ENCODE results near the gene RAB31.

The RAB31 gene

GRCh38 chr18:9737006-9737405 is 28.9 kb downstream of the RAB31 start:
- no peak for DNase-seq (ENCODE audit: low read depth in 1 of 2, low spot score in 1 of 2)

- DNase-seq (ENCODE audit: low read depth in 1 of 2, low spot score in 1 of 2), result no peak
These were observed 29.5 kb downstream of the RAB31 start for GRCh38 chr18:9737472-9738121.

DNA sequence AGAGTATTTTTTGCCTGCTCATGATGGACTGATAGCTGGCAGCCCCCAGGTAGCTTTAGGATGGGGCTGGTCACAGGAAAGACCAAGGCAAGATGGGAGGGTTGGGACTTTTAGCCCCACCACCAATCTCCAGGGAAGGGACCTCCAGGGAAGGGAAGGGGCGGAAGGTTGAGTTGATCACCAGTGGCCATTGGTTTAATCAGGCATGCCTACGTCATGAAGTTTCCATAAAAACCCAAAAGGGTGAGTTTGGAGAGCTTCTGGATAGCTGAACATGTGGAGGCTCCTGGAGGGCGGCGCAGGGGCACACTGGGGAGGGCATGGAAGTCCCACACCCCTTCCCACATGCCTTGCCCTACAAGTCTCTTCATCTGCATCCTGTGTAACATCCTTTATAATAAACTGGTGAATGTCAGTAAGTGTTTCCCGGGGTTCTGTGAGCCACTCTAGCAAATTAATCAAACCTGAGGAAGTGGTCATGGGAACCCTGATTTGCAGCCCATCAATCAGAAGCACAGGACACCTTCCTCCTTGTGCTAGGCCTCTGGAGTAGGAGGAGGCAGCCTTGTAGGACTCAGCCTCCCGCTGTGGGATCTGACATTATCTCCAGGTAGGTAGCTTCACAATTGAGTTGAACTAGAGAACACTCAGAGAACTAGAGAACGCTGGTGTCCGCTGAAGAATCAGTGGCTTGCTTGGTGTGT is 30.3 kb downstream of the RAB31 start:
- no peak for DNase-seq (ENCODE audit: low read depth in 1 of 2, low spot score in 1 of 2)

- no peak for DNase-seq (ENCODE audit: low read depth in 1 of 2, low spot score in 1 of 2)
These were observed 31.4 kb downstream of the RAB31 start for GRCh38 chr18:9739516-9739915.

DNA sequence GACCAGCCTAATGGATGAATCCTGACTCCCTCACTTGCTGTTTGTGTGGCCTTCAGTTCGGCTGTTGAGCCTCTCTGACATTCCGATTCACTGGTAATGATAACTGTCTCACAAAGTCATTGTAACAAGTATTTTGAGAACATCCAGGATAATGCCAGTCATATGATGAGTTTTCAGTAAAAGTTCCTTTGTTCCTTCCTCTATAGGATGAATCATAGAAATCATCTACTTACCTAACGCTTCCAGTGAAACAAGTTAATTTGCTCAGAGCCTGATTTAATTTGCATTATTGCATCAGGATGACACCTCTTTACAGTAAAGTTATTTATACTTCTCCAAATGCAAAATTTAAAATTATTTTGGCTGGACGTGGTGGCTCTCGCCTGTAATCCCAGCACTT is 32.0 kb downstream of the RAB31 start:
- DNase-seq (ENCODE audit: low read depth in 1 of 2, low spot score in 1 of 2), result no peak

GRCh38 chr18:9741406-9741792 is 33.3 kb downstream of the RAB31 start:
- no peak for DNase-seq (ENCODE audit: low read depth in 1 of 2, low spot score in 1 of 2)

DNA sequence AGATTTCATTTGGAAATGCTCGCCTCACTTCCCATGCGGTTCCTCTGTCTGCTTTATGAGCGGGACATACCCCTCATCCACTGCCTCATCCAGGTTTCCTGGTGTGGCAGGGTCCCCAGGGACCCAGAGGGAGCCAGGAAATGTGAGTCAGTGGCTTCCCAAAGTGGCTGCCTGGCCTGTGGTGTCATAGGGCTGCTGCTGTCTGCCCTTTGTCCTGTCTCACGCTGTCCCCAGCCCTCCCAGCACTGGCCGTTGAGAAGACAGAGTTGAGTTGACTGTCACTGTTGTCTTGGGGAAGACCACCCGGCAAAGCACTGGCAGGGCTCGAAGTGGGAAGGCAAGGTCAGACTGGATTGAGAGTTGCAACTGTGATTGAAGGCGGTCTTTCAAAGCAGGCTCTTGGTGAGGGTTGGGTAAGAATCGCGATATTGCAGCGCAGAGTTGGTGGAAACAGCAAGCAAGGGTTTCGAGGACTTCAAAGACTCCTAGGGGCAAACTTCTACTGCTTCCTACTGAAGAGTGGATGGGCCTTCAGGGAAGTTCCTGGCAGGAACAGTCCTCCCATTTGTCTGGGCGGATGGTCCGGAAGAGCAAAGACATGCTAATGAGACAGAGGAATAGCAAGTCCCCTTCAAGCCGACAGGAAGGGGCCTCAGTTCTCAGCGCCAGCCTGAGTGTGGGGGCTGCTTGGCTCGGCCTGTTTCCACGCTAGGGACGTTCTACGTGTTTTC is 33.9 kb downstream of the RAB31 start:
- DNase-seq (ENCODE audit: low read depth in 1 of 2, low spot score in 1 of 2), result no peak

- DNase-seq (ENCODE audit: low read depth in 1 of 2, low spot score in 1 of 2), result no peak
These were observed 34.5 kb downstream of the RAB31 start for GRCh38 chr18:9742524-9743131.

DNA sequence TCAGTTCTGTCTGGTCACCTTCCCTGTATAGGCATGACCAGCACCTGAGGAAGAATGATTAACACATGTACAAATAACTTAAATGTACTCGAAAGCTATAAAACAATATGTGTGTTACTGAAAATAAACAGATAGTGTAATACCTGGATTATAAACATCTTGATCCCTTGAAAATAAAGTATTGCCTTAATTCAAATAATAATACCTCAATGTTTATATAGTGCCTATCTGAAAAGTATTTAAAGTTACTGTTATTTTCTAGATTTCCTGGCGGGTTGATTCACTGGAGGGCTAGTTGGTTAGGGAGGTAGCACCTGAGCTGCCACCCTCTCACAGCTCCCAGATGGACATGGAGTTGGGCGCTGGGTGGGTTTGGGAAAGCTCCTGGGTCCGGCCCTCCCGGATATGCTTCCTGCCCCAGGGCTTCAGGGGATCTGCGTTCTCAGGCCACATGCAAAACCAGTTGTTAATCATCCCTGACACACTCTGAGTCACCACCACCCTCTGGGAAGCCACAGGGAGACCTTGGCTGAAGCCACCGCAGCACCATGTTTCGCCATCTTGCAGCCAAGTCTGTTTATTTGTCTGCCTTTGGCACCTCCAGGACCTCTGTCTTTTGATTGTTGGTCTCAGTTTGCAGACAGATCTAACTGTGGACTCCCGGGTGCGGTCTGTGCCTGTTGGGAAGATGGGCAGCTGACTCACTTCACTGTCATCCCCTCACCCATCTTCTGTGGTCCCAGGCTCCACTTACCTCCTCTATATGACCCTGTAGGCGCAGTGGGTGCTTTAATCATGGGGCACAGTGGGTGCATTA is 35.3 kb downstream of the RAB31 start:
- no peak for DNase-seq (ENCODE audit: low read depth in 1 of 2, low spot score in 1 of 2)

GRCh38 chr18:9746958-9747357 is 38.9 kb downstream of the RAB31 start:
- DNase-seq (ENCODE audit: low read depth in 1 of 2, low spot score in 1 of 2), result no peak

DNA sequence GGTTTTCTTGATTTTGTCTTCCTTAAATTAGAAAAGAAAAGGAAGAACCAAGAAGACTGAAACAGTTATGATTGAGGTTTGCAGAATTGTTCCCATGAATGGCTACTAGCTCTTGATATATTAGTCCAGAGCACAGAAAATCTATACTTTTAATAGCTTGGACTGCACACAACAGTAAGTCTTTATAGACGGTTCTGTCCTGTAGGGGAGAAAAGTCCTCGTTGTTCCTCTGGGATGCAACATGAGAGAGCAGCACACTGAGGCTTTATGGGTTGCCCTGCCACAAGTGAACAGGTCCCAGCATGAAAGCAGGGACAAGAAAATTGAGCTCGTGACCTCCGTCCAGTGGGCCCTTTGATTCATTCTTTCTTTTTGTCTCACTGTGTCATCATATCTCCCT is 41.5 kb downstream of the RAB31 start:
- DNase-seq (ENCODE audit: low read depth in 1 of 2, low spot score in 1 of 2), result no peak

GRCh38 chr18:9750112-9750511 is 42.0 kb downstream of the RAB31 start:
- no peak for DNase-seq (ENCODE audit: low read depth in 1 of 2, low spot score in 1 of 2)

- no peak for DNase-seq (ENCODE audit: low read depth in 1 of 2, low spot score in 1 of 2)
These were observed 42.7 kb downstream of the RAB31 start for GRCh38 chr18:9750606-9751304.

GRCh38 chr18:9751371-9752031 is 43.4 kb downstream of the RAB31 start:
- DNase-seq (ENCODE audit: low read depth in 1 of 2, low spot score in 1 of 2), result no peak

DNA sequence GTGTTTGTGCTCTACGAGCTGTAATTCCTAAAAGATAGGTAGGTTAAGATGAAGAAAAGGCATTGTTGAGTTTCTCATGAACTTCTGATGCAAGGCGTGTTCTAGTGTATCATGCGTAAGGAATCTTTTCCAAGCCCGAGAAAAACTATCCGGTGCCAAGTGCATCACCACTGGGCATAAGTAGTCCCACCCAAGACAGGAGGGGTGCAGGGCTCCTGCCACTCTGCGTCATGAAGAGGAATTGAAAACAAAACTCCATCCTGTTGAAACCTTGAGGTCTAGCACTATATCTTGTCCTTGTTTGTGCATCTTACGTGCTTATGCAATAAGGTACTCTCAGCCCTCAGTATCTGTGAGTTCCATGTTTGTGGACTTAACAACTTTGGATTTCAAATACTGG is 45.7 kb downstream of the RAB31 start:
- no peak for DNase-seq (ENCODE audit: low read depth in 1 of 2, low spot score in 1 of 2)

DNA sequence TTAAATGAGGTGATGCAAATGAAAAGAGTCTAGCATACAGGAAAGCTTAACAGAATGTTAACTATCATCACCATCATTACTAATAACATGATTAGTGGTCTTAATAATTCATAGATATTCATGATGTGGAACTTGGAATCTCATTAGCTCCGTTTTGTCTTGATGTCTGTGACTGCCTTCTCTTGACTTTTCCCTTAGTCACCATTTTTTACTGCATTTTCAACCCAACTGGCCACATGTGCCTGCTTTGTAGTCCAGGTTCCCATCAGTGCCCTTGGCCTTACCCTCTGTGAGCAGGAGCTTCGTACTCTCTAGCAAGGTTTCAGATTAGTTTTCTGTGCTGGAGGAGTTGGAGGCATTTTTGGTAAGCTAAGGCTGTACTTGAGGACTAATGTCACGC is 47.0 kb downstream of the RAB31 start:
- no peak for DNase-seq (ENCODE audit: low read depth in 1 of 2, low spot score in 1 of 2)

DNA sequence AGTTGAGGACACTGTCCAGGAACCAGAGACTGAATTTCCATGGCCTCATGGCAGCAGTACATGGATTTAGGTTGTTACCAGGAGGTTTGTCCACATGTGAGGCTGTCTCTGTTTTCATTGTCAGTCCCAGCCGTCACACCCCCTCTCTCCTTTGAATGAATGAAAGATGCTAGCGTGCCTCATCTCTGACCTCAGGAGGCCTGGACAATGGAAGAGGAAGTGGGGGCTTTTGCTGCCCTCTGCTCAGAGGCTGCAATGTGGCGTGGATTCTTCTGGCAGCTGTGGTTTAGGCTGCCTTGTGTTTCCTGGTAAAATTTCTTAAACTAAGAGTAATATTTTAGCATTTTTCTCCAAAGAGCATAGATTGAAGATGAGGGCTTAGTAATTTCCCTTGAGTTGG is 47.5 kb downstream of the RAB31 start:
- no peak for DNase-seq (ENCODE audit: low read depth in 1 of 2, low spot score in 1 of 2)

GRCh38 chr18:9756271-9756932 is 48.3 kb downstream of the RAB31 start:
- no peak for DNase-seq (ENCODE audit: low read depth in 1 of 2, low spot score in 1 of 2)

GRCh38 chr18:9756933-9757470 is 48.9 kb downstream of the RAB31 start:
- DNase-seq (ENCODE audit: low read depth in 1 of 2, low spot score in 1 of 2), result no peak

Measured in stimulated activated CD4-positive, alpha-beta T cell treated with anti-CD3 and anti-CD28 coated beads, Interleukin-15, amount 100 ng/mL, for 1 hour (primary cell).